HEK293 (cell line): ENCODE measurements around the gene ZNF653.

Source experiments
- CTCF ChIP-seq: fragments of 450-650 bp; formaldehyde crosslinking; IDR thresholded peaks from 2 replicates; pipeline ENCODE4 v1.5.1; 2016; ENCODE audit warnings: missing biosample characterization, missing genetic modification characterization
- EGR2 ChIP-seq: fragments of 450-650 bp; formaldehyde crosslinking; IDR thresholded peaks from 2 replicates; pipeline ENCODE4 v1.5.1; 2016; ENCODE audit warnings: low read depth, missing biosample characterization, missing genetic modification characterization
- PBX3 ChIP-seq: sonication (generic); formaldehyde crosslinking; IDR thresholded peaks from 2 replicates; pipeline ENCODE4 v1.8.1; 2022; ENCODE audit warnings: mild to moderate bottlenecking, moderate library complexity, missing genetic modification reagents
- TSHZ1 ChIP-seq: fragments of 450-650 bp; formaldehyde crosslinking; IDR thresholded peaks from 2 replicates; pipeline ENCODE4 v1.5.1; 2016; ENCODE audit warnings: missing biosample characterization, missing genetic modification characterization, borderline replicate concordance
- ZBTB6 ChIP-seq: fragments of 450-650 bp; formaldehyde crosslinking; IDR thresholded peaks from 2 replicates; pipeline ENCODE4 v1.5.1; 2017; ENCODE audit warnings: missing biosample characterization, missing genetic modification characterization
- ZBTB7A ChIP-seq: fragments of 450-650 bp; formaldehyde crosslinking; IDR thresholded peaks from 2 replicates; pipeline ENCODE4 v1.5.1; 2016; ENCODE audit warnings: low read depth, missing biosample characterization, missing genetic modification characterization
- ZNF146 ChIP-seq: fragments of 450-650 bp; formaldehyde crosslinking; IDR thresholded peaks from 2 replicates; pipeline ENCODE4 v1.5.1; 2016; ENCODE audit warnings: missing biosample characterization, missing genetic modification characterization
- ZNF184 ChIP-seq: fragments of 450-650 bp; IDR thresholded peaks from 2 replicates; pipeline ENCODE4 v1.5.1; 2018; ENCODE audit warnings: missing biosample characterization, mild to moderate bottlenecking, missing genetic modification characterization
- ZNF48 ChIP-seq: fragments of 450-650 bp; formaldehyde crosslinking; IDR thresholded peaks from 2 replicates; pipeline ENCODE4 v1.5.1; 2016; ENCODE audit warnings: missing biosample characterization, missing genetic modification characterization
- ZNF501 ChIP-seq: fragments of 450-650 bp; formaldehyde crosslinking; IDR thresholded peaks from 2 replicates; pipeline ENCODE4 v1.5.1; 2016; ENCODE audit warnings: missing biosample characterization, missing genetic modification characterization
- ZNF529 ChIP-seq: fragments of 450-650 bp; formaldehyde crosslinking; IDR thresholded peaks from 2 replicates; pipeline ENCODE4 v1.5.1; 2017; ENCODE audit warnings: missing genetic modification characterization, missing biosample characterization; ENCODE audit not compliant: insufficient replicate concordance
- ZNF777 ChIP-seq: fragments of 450-650 bp; formaldehyde crosslinking; IDR thresholded peaks from 2 replicates; pipeline ENCODE4 v1.5.1; 2017; ENCODE audit warnings: missing biosample characterization, missing genetic modification characterization, borderline replicate concordance
- ZSCAN16 ChIP-seq: fragments of 450-650 bp; formaldehyde crosslinking; IDR thresholded peaks from 2 replicates; pipeline ENCODE4 v1.5.1; 2016; ENCODE audit warnings: missing biosample characterization, missing genetic modification characterization

- TF ChIP-seq CTCF (tag by site-specific recombination) (no peak), ZNF529 (tag by site-specific recombination) (no peak), PBX3 (no peak), ZNF48 (no peak), ZNF777 (tag by site-specific recombination) (no peak), ZBTB7A (tag by site-specific recombination) (no peak), TSHZ1 (no peak), EGR2 (tag by site-specific recombination) (no peak), ZSCAN16 (tag by site-specific recombination) (no peak), ZNF184 (tag by site-specific recombination) (no peak), ZBTB6 (tag by site-specific recombination) (no peak), ZNF146 (tag by site-specific recombination) (no peak), ZNF501 (tag by site-specific recombination) (no peak)
Measured at GRCh38 chr19:11554160-11554559, 48.5 kb upstream of the ZNF653 start.
